Smooth muscle cell (in vitro differentiated cells): ENCODE data around the gene RBM39. TPM values are rescaled to one million over a fixed set of nuclear protein-coding genes. Genes with fewer than 3 reads are reported as not detected.
"Not testable (repeated sequence)": the region's sequence is repeated elsewhere in the genome, so short reads cannot be mapped to it uniquely, and the experiment has no call there.

Experiments
- DNase-seq: peaks from one replicate; lab custom pipeline; 2025; ENCODE audit not compliant: unreplicated experiment; lab: John Stamatoyannopoulos, UW
- H2AFZ ChIP-seq: fragments of 200-600 bp; sonication (generic); 2 replicates; pipeline ENCODE4 v1.6.0; 2016; ENCODE audit warnings: antibody characterized with exemption, low read depth, mild to moderate bottlenecking
- H3F3A ChIP-seq: fragments of 200-600 bp; sonication (generic); 2 replicates; pipeline ENCODE4 v1.6.0; 2017; ENCODE audit warnings: antibody characterized with exemption, low read depth
- H3K27ac ChIP-seq: fragments of 200-600 bp; sonication (generic); 2 replicates; pipeline ENCODE4 v1.5.1; 2016; ENCODE audit warnings: low read depth, mild to moderate bottlenecking
- H3K27me3 ChIP-seq: fragments of 200-600 bp; sonication (generic); 2 replicates; pipeline ENCODE4 v1.6.1; 2016; ENCODE audit warnings: low read depth, mild to moderate bottlenecking
- H3K36me3 ChIP-seq: fragments of 200-600 bp; sonication (generic); 2 replicates; pipeline ENCODE4 v1.5.1; 2016; ENCODE audit warnings: low read depth
- H3K4me1 ChIP-seq: fragments of 200-600 bp; sonication (generic); 2 replicates; pipeline ENCODE4 v1.5.1; 2016; ENCODE audit warnings: low read depth
- H3K4me2 ChIP-seq: fragments of 200-600 bp; sonication (generic); 2 replicates; pipeline ENCODE4 v1.6.0; 2016; ENCODE audit warnings: mild to moderate bottlenecking
- H3K4me3 ChIP-seq: fragments of 200-600 bp; sonication (generic); 2 replicates; pipeline ENCODE4 v1.5.1; 2016; ENCODE audit warnings: mild to moderate bottlenecking
- H3K79me2 ChIP-seq: fragments of 200-600 bp; sonication (generic); 2 replicates; pipeline ENCODE4 v1.6.0; 2016; ENCODE audit warnings: low read depth, mild to moderate bottlenecking
- H3K9ac ChIP-seq: fragments of 200-600 bp; sonication (generic); 2 replicates; pipeline ENCODE4 v1.6.0; 2016; ENCODE audit warnings: low read depth
- H3K9me3 ChIP-seq: fragments of 200-600 bp; sonication (generic); replicated peaks from 2 replicates; pipeline ENCODE4 v1.5.1; 2016; ENCODE audit warnings: low read depth
- H4K20me1 ChIP-seq: fragments of 200-600 bp; sonication (generic); 2 replicates; pipeline ENCODE4 v1.6.0; 2016; ENCODE audit warnings: low read depth
- WGBS: methylation state at CpG from one replicate; pipeline ENCODE4 v1.1.7; 2016; ENCODE audit warnings: low lambda C conversion rate; 5-methylcytosine and 5-hydroxymethylcytosine counted together
- polyA plus RNA-seq: library from polyadenylated mRNA; unstranded; fragments of >200 nt; fragmentation: Nextera tagmentation; extraction: Ambion mirVana; gene quantifications from 2 replicates; pipeline ENCODE4 v1.2.1, GENCODE V29; 2016
- total RNA-seq: library from RNA; depleted of rRNA; stranded (reverse); fragments of >200 nt; gene quantifications from 2 replicates; pipeline ENCODE4 v1.2.3, GENCODE V29; 2014
- TF ChIP-seq, protein P1 (sequence below): fragments of 200-600 bp; sonication (generic); IDR thresholded peaks from 2 replicates; pipeline ENCODE4 v1.5.1; 2017; ENCODE audit warnings: borderline replicate concordance, mild to moderate bottlenecking, antibody characterized with exemption; ENCODE audit not compliant: insufficient read depth, poor library complexity, severe bottlenecking

Gene RBM39
- total and polyA plus RNA-seq, 2 experiments from 2014 or later = 139 to 408 TPM

DNA sequence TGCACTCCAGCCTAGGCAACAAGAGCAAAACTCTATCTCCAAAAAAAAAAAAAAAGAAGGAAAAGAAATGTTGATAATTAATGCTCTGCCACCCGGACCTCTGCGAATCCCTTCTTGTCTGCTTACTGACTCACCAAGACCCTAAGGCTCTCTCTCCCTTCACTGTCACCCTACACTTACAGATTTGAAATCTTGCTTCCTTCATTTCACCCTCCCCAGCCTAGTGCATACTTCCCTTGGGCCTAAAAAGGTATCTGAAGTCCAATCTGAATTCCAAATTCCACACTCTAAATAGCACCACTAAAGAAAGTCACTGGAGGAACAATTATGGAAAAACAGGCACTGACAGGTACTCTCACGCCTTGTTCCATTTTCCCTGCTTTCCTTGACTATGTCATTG lies 20.4 kb upstream of the RBM39 start:
- Histone ChIP-seq H3F3A (peaks cover 6% of the 10 kb centered on the region), H3K27ac (no peak overlapping the region), H3K4me1 (no peaks in the 10 kb centered on the region), H3K9me3 (no peaks in the 10 kb centered on the region), H3K79me2 (no peaks in the 10 kb centered on the region), H3K4me3 (no peak overlapping the region), H3K36me3 (no peaks in the 10 kb centered on the region), H4K20me1 (peaks cover 2% of the 10 kb centered on the region), H3K27me3 (no peaks in the 10 kb centered on the region), H2AFZ (no peak overlapping the region), H3K9ac (no peak overlapping the region), H3K4me2 (no peak overlapping the region)
- 69% methylated on average over 3 of the region's 3 CpGs for WGBS
- no peak for DNase-seq
- TF ChIP-seq, protein P1, sequence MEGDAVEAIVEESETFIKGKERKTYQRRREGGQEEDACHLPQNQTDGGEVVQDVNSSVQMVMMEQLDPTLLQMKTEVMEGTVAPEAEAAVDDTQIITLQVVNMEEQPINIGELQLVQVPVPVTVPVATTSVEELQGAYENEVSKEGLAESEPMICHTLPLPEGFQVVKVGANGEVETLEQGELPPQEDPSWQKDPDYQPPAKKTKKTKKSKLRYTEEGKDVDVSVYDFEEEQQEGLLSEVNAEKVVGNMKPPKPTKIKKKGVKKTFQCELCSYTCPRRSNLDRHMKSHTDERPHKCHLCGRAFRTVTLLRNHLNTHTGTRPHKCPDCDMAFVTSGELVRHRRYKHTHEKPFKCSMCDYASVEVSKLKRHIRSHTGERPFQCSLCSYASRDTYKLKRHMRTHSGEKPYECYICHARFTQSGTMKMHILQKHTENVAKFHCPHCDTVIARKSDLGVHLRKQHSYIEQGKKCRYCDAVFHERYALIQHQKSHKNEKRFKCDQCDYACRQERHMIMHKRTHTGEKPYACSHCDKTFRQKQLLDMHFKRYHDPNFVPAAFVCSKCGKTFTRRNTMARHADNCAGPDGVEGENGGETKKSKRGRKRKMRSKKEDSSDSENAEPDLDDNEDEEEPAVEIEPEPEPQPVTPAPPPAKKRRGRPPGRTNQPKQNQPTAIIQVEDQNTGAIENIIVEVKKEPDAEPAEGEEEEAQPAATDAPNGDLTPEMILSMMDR = no peak

DNA sequence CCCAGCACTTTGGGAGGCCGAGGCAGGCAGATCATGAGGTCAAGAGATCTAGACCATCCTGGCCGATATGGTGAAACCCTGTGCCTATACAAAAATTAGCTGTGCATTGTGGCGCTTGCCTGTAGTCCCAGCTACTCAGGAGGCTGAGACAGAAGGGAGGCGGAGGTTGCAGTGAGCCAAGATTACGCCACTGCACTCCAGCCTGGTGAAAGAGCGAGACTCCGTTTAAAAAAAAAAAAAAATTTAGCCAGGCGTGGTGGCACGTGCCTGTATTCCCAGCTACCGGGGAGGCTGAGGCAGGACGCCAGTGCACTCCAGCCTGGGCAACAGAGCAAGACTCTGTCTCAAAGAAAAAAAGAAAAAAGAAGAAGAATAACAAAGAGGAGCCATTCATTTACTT lies 19.5 kb upstream of the RBM39 start:
- WGBS = 98% methylated on average over 11 of the region's 11 CpGs

DNA sequence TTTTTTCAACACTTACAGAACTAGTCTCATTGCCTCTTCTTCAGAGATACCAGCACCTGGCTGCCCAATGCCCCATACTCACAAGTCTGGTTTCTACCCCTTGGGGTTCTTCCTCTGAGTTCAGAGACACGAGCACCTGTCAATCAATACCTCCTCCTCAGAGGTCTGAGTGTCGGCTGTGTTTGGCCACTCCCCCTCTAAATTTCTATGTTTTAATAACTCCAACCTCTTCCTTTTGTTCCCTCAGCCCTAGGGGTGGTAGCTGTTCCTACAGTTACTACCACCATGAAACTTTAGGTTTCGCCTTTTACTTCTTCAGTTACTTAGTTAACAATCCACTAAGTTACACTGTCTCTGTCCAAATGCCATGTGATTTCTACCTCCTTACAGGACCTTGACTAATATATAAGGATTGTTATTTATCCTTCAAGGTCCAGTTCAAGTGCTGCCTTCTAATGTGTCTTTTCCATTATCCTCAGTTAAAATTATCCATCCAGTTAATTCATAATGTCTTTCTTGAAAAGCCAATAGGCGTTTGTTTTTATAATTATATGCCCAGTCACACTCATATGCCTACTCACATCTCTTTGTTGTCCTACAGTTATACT lies 15.1 kb upstream of the RBM39 start:
- DNase-seq = no peak
- no peaks in the 10 kb centered on the region for H3K4me1 ChIP-seq
- 84% methylated on average over 4 of the region's 4 CpGs for WGBS
- no peaks in the 10 kb centered on the region for H3F3A ChIP-seq
- TF ChIP-seq, protein P1 = no peak
- H3K79me2 ChIP-seq = no peaks in the 10 kb centered on the region
- H3K27ac ChIP-seq = no peak overlapping the region
- peaks cover 8% of the 10 kb centered on the region for H4K20me1 ChIP-seq
- H2AFZ ChIP-seq = no peak overlapping the region
- H3K9ac ChIP-seq = no peak overlapping the region
- no peaks in the 10 kb centered on the region for H3K36me3 ChIP-seq
- no peaks in the 10 kb centered on the region for H3K9me3 ChIP-seq
- H3K27me3 ChIP-seq = peaks cover 5% of the 10 kb centered on the region
- no peak overlapping the region for H3K4me3 ChIP-seq
- H3K4me2 ChIP-seq = peak overlapping the region; percentile 24

More for the DNA sequence above, 19.5 kb upstream of the RBM39 start:
- H3K9me3 ChIP-seq, H3K79me2 ChIP-seq, H3K4me1 ChIP-seq, H3F3A ChIP-seq, H3K27me3 ChIP-seq, H3K27ac ChIP-seq, H3K36me3 ChIP-seq, DNase-seq, H3K4me3 ChIP-seq, H4K20me1 ChIP-seq, H3K9ac ChIP-seq, H3K4me2 ChIP-seq, H2AFZ ChIP-seq: not testable (repeated sequence)

DNA sequence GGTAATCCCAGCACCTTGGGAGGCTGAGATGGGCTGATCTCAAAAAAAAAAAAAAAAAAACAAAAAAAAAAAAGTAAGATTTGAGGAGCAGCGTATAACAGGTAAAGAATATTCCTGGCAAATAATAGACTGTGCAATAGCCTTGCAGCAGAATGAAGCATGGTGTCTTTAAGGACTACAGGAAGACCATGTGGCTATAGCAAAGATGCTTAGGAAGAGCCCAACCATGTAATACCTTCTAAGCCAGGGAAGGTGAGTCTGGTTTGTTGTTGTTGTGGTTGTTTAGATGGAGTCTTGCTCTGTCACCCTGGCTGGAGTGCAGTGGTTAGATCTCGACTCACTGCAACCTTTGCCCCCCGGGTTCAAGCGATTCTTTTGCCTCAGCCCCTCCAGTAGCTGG lies 14.3 kb upstream of the RBM39 start:
- H3K4me1 ChIP-seq = no peaks in the 10 kb centered on the region
- H3K36me3 ChIP-seq = no peaks in the 10 kb centered on the region
- peaks cover 5% of the 10 kb centered on the region for H3K27me3 ChIP-seq
- no peaks in the 10 kb centered on the region for H3K79me2 ChIP-seq
- WGBS = 93% methylated on average over 4 of the region's 4 CpGs
- no peaks in the 10 kb centered on the region for H3F3A ChIP-seq
- peaks cover 8% of the 10 kb centered on the region for H4K20me1 ChIP-seq
- H3K9me3 ChIP-seq = no peaks in the 10 kb centered on the region
- no peak overlapping the region for H3K27ac ChIP-seq
- TF ChIP-seq, protein P1 = no peak
- DNase-seq = no peak
- H2AFZ ChIP-seq = no peak overlapping the region
- H3K4me2 ChIP-seq = no peak overlapping the region
- H3K9ac ChIP-seq = no peak overlapping the region
- no peak overlapping the region for H3K4me3 ChIP-seq
